NOMO-1 treated with DMSO at 0.1 percent for 48 hours (cell line): Measurements from ENCODE around the gene TIMM44.
"Not testable (repeated sequence)": the region's sequence is repeated elsewhere in the genome, so short reads cannot be mapped to it uniquely, and the experiment has no call there.

Experiments
- DNase-seq: peaks from one replicate; lab custom pipeline; 2025; ENCODE audit not compliant: unreplicated experiment; lab: John Stamatoyannopoulos, UW

The TIMM44 gene

DNA sequence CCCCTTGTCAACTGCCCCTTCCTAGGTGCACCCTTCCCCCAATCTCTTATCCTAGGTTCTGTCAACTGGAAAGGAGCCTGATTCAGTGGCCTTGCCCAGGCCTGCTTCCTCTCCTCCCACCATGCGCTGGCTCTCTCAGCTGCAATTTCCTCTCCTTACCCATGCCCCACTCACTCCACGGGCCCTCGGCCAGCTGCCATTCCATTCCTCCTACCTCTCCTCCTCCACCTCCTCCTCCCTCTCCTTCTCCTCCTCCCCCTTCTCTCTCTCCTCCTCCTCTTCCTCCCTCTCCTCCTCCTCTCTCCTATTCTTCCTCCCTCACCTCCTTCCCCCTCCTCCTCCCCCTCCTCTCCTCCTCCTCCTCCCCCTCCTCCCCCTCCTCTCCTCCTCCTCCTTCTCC, 9.6 kb upstream of the TIMM44 start:
- DNase-seq, result no peak

GRCh38 chr19:7947939-7948338, 4.5 kb upstream of the TIMM44 start:
- no peak for DNase-seq

DNA sequence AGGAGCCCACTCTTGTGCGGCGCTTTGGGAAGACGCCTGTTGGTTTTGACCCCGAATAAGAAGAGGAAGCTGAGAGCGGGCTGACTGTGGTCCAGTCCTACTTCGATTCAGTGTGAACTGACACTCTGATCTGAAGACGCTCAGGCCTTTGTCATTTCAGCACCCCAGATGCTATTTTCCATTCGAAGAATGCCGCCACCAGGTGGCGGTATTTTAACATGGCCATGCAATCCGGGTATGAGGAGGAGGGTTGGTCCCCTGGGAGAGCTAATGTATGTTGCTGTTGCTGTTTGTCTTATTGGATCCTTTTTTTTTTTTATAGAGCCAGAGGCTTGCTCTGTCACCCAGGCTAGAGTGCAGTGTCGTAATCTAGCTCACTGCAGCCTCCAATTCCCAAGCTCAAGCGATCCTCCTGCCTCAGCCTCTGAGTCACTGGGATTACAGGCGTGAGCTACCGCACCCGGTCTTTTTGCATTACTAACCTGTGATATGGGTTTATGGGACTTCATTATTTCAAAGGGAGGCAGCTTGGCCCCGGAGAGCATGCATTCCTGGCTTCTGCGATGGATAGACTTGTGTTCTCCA, 803 bp upstream of the TIMM44 start:
- peak; percentile 82 for DNase-seq

GRCh38 chr19:7942981-7943443, 454 bp downstream of the TIMM44 start:
- peak; percentile 9 for DNase-seq

- DNase-seq, result no peak
Measured at GRCh38 chr19:7941895-7942596, 1.4 kb downstream of the TIMM44 start.

DNA sequence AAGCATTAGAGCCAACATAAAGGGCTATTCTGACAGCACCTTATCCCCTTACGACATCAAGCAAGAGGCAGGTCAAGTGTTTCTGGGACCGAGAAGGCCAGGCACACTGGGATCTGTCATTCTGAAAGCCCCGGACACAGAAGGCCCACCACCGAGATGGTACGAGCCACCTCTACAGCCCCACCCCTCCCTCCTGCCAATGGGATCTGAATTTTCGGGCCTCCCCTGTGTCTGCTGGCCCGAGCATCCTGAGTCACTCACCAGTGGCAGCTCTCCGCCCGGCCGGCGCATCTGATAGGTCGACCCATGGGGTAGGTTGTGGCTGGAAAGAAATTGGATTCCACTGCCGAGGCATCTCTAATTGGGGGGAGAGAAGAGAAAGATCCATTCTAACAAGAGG, 2.6 kb downstream of the TIMM44 start:
- no peak for DNase-seq

DNA sequence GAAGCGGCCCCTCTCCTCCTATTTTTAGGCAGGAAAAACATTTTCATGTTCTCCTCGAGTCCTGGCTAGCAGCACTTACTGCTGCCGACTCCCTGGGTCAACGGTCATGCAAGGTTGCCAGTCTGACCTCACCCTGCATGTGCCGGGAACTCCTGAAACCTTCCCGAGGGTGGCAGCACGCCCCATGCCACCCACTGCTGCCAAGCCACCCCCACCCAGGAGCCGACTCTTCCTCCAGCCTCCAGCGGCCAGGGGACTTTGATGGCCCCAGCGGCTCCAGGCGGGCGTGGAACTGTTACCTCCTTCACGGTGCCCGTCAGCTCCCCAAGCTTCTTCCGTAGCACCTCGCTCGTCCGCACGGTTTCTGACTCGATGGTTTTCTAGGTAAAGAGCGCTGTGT, 8.7 kb downstream of the TIMM44 start:
- no peak for DNase-seq

- DNase-seq, result no peak
Measured at GRCh38 chr19:7933828-7934725, 9.4 kb downstream of the TIMM44 start.

DNA sequence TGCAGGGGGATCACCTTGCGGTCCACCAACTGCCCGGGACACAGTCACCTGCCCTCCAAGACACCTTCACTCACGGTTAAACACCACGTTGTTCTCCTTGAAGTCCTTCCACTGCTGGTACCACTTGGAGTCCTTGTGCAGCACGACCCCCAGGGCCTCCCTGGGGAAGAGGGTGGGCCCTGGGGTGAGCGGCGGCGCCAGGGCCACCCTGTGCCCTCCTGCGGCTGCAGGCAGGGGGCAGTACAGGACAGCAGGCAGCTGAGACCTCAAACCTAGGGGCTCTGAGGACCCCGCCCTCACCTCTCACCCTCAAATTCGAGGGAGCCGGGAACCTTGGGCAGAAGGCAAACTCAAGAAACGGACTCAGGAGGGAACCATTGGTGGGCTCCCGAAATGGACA, 10.1 kb downstream of the TIMM44 start:
- DNase-seq, result no peak

DNA sequence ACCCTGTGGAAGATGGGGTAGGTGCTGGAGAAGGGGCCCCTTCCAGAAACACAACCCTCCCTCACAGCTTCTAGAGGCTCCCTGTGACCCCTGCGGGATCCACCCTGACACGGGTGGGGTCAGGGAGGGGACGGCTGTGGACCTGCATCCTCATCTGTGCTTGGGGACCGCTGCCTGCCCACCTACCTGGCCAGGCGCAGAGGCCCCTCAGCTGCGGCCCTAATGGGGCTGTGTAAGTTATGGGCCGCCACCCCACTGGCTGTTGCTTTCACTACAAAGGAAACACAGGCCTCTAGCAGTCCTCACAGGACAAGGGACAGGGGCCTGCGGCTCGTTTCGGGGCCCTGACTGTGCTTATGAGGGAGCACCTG, 10.6 kb downstream of the TIMM44 start:
- DNase-seq, result no peak

GRCh38 chr19:7932276-7932929, 11.1 kb downstream of the TIMM44 start:
- DNase-seq, result no peak

DNA sequence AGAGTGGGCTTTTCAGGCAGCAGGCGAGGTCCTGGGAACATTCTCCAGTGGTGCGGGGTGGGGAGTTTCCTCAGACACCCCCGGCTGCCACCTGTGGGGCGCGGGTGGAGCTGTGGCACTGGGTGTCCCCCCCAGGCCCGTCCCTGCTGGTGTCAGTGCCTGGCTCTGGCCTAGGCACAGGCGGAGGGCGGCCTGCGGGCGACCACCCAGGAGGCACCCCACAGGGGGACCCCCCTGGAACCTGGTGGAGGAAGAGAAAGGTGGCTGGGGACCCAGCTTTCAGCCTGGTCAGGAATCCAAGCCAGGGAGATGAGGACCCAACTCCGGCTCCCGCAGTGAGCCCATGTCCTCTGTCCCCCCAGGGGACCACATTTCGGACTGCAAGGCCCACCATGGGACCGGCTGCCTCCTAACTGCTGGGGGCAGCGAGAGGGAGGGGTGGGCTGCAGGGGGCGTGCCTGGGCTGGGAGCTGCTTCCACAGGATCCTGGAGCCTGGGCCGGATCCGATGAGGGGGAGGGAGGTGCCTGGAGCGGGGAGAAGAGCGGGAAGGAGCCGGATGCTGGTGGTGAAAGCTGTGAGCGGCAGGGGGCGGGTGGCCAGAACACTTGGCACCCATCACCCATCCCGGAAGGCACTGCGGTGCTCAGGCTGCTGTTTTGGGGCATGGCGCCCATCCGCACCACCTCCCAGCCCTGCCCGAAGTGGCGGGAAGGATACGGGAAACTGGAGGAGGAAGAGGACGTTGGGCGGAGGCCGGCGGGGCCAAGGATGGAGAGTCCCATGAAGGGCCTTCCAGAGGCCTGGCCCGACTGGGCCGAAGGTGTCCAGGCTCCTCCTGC, 12.0 kb downstream of the TIMM44 start:
- no peak for DNase-seq

DNA sequence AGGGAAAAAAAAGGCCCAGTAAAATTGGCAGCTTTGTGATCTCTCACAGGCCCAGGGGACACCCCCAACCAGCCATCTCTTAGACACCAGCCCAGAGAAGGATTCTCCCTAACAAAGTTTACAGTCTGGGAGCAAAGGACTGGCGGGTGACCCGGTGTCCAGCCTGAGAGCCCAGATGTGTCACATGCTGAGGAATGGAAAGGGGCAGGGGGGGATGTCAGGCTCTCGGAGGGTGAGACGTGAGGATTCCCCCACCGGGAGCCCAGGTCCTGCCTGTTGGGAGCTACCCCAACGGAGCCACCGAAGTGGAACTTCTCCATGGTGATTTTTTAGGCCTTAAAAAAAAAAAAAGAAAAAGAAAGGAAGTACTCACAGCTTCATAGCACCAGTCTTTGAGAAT, 12.7 kb downstream of the TIMM44 start:
- DNase-seq, result no peak

GRCh38 chr19:7930030-7930429, 13.4 kb downstream of the TIMM44 start:
- not testable (repeated sequence) for DNase-seq

DNA sequence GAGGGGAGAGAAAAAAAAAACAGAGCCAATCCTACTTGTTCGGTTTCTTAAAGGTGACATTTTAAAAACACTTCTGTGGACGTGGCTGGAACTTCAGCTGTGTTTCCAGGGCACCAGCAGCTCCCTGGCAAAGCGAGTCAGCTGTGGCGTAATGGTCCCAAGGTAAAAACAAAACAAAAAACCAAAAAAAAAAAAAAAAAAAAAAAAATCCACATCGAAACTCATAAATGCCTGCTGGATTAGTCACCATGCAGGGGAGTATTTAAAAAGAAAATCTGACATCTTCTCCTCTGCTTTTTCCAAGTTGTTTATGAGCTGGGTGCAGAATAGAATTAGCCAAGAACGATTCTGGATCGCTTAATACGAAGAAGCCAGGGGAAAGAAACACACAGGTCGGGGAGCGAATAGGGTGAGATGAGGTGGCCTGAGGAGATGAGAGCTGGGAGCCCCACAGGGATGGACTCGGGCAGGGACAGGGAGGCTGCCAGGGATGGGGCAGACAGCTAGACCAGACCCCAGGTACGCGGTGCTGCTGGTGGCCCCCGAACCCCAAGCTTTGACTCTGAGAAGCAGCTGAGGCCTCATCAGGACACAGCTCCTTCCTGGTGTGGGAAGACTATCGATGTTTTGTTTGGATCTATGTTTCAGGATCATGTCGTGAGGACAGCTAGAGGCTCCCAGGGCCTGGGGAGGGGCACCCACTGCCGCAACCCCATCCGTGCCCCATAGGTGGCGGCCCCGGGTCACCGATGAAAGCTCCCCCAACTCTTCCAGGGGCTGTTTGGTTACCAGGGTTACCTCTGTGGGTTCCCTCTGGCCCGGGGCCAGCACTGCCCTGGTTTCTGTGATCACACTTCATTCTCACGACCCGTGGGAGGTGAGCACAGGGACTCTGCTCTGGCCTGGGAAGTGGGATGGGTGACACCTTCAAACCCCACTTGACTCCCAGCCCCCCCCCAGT, 14.4 kb downstream of the TIMM44 start:
- peak; percentile 34 for DNase-seq

- no peak for DNase-seq
Measured at GRCh38 chr19:7928334-7928706, 15.1 kb downstream of the TIMM44 start.

- DNase-seq, result no peak
Measured at GRCh38 chr19:7927605-7928333, 15.7 kb downstream of the TIMM44 start.

DNA sequence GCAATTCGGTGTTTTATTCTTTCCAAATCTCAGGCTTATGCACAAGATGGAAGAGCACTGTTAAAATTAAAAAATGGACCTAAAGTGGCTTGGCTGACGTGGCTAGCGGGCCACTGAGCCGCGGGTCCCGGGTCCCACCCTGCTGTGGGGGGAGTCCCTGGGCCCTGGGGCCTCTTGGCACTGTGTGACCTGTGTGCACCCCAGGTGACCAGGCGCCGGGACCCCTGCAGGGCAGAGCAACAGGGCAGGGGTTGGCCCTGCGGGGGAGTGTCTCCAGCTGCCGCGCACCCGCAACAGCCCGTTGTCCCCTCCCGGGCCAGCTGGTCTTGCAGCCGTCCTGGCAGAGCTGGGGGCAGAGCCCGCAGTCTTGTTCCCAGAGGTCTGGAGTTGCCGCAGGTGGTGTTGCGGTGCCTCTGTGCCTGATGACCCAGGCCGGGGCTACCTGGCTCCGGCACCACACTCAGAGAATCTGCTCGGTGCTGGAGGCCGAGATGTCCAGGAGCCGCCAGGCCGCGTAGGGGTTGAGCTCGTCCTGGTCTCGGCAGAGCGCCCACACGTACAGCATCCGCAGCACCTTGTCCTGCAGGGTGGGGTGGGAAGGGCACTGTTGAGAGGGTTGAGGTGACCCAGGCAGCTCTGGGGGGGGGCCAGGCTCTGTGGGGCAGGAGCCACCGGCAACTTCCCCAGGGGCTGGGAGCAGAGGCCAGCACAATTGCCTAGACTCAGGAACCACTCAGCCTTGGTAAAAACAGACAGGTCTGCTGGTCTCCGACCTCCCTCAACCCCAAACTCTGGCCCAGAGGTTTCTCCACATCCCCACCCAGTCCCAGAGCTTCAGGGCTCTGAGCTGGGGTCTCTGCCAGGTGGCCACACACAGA, 16.5 kb downstream of the TIMM44 start:
- no peak for DNase-seq
